HepG2 (cell line): ENCODE results near the gene ACTRT2. TPM values are rescaled to one million over a fixed set of nuclear protein-coding genes. Genes with fewer than 3 reads are reported as not detected.

Experiments used
- ARID3A ChIP-seq: IDR thresholded peaks from 2 replicates; pipeline ENCODE4 v1.6.1; 2012; ENCODE audit warnings: low read depth, low read length, improper control_type of control experiment
- FIP1L1 ChIP-seq: fragments of 200-400 bp; formaldehyde crosslinking; IDR thresholded peaks from 2 replicates; pipeline ENCODE4 v1.6.1; 2018; ENCODE audit warnings: low read depth, mild to moderate bottlenecking, low read length, moderate library complexity, borderline replicate concordance; ENCODE audit not compliant: insufficient read depth
- GABPA ChIP-seq, 2 experiments: IDR thresholded peaks; 2 replicates each; pipeline ENCODE4 v1.6.1; 2011 to 2016; ENCODE audit warnings: low read depth in 2 of 2, low read length in 1 of 2, missing biosample characterization in 1 of 2, missing genetic modification characterization in 1 of 2
- GMEB1 ChIP-seq: sonication (generic); formaldehyde crosslinking; IDR thresholded peaks from 2 replicates; pipeline ENCODE4 v1.5.1; 2020; ENCODE audit warnings: missing genetic modification reagents, mild to moderate bottlenecking, borderline replicate concordance
- MTA1 ChIP-seq: sonication (generic); formaldehyde crosslinking; IDR thresholded peaks from 2 replicates; pipeline ENCODE4 v1.4.0; 2020; ENCODE audit warnings: missing genetic modification reagents, mild to moderate bottlenecking, borderline replicate concordance
- ONECUT2 ChIP-seq: sonication (generic); formaldehyde crosslinking; IDR thresholded peaks from 2 replicates; pipeline ENCODE4 v1.4.0; 2020; ENCODE audit warnings: missing genetic modification reagents
- PHF21A ChIP-seq: sonication (generic); formaldehyde crosslinking; IDR thresholded peaks from 2 replicates; pipeline ENCODE4 v1.5.0; 2020; ENCODE audit warnings: mild to moderate bottlenecking, missing genetic modification reagents
- REST ChIP-seq, 2 experiments: IDR thresholded peaks; 2 replicates each; pipeline ENCODE4 v1.6.1; 2011 to 2012; ENCODE audit warnings: low read length in 2 of 2, borderline replicate concordance in 1 of 2, low read depth in 1 of 2, mild to moderate bottlenecking in 1 of 2, moderate library complexity in 1 of 2
- ZFP1 ChIP-seq: IDR thresholded peaks from 2 replicates; pipeline ENCODE4 v1.6.1; 2016
- polyA plus RNA-seq, 8 experiments: library from polyadenylated mRNA; depleted of rRNA in 3 of 8; stranded (reverse) in 7 of 8; unstranded in 1 of 8; fragments of >200 nt; fragmentation: Illumina TruSeq in 4 of 8; extraction: Trizol in 4 of 8; gene quantifications; 2 replicates each; pipeline versions ENCODE4 v1.2.1 to v1.2.3, GENCODE V29; 2011 to 2016; ENCODE audit warnings: low read depth in 4 of 8, missing spikeins in 1 of 8, mixed read lengths in 1 of 8; ENCODE audit not compliant: insufficient read depth in 1 of 8
- total RNA-seq, 5 experiments: library from RNA; depleted of rRNA; stranded (reverse); fragments of >200 nt; fragmentation: Illumina TruSeq; extraction: Trizol; gene quantifications; 2 replicates each; pipeline ENCODE4 v1.2.3, GENCODE V29; 2016; ENCODE audit warnings: low read depth in 1 of 5

Gene ACTRT2
- total and polyA plus RNA-seq, 2 of the 13 experiments (the other 11 are each of a cell fraction or from before 2014, with no cell fraction given): not detected

GRCh38 chr1:3005771-3006170 lies 15.5 kb upstream of the ACTRT2 start (continued):
- TF ChIP-seq ARID3A: no peak
- no peak for TF ChIP-seq PHF21A (CRISPR knock-in tag)
- no peak for TF ChIP-seq GABPA (IDR thresholded peaks at IDR 0.05; ENCODE audit: low read depth, low read length)
- no peak for TF ChIP-seq GABPA (CRISPR knock-in tag; IDR thresholded peaks at IDR 0.05; ENCODE audit: low read depth)
- no peak for TF ChIP-seq ONECUT2
- no peak for TF ChIP-seq FIP1L1
- TF ChIP-seq ZFP1: no peak
- TF ChIP-seq MTA1 (CRISPR knock-in tag): no peak
- no peak for TF ChIP-seq REST (IDR thresholded peaks at IDR 0.05; ENCODE audit: borderline replicate concordance in 1 of 2, low read depth in 1 of 2, low read length in 2 of 2)
- no peak for TF ChIP-seq GMEB1 (CRISPR knock-in tag)
